Neural cell (in vitro differentiated cells): Measurements from ENCODE around the gene LRFN3. TPM values are rescaled to one million over a fixed set of nuclear protein-coding genes. Genes with fewer than 3 reads are reported as not detected.
"Not testable (repeated sequence)": the region's sequence is repeated elsewhere in the genome, so short reads cannot be mapped to it uniquely, and the experiment has no call there.

Experiments
- H2AFZ ChIP-seq: fragments of 200-600, 300-800 bp; sonication (generic), shearing (Covaris generic); 2 replicates; pipeline ENCODE4 v1.6.0; 2014; ENCODE audit warnings: low read depth, mild to moderate bottlenecking, antibody characterized with exemption, low read length, moderate library complexity
- H3F3A ChIP-seq: fragments of 200-600 bp; shearing (Covaris generic); 2 replicates; pipeline ENCODE4 v1.6.1; 2016; ENCODE audit warnings: mild to moderate bottlenecking, moderate library complexity, mixed read lengths, antibody characterized with exemption, low read length; ENCODE audit not compliant: insufficient read depth, poor library complexity, severe bottlenecking
- H3K27ac ChIP-seq: fragments of 200-600, 300-800 bp; sonication (generic), shearing (Covaris generic); 2 replicates; pipeline ENCODE4 v1.5.1; 2014; ENCODE audit warnings: mild to moderate bottlenecking, low read length, moderate library complexity
- H3K27me3 ChIP-seq: fragments of 300-800, 200-600 bp; sonication (generic), shearing (Covaris generic); 2 replicates; pipeline ENCODE4 v1.6.0; 2014; ENCODE audit warnings: mild to moderate bottlenecking, low read depth, low read length, moderate library complexity; ENCODE audit not compliant: insufficient read depth
- H3K36me3 ChIP-seq: fragments of 300-800, 200-600 bp; sonication (generic), shearing (Covaris generic); 2 replicates; pipeline ENCODE4 v1.5.1; 2014; ENCODE audit warnings: mild to moderate bottlenecking, antibody characterized with exemption, low read length, moderate library complexity; ENCODE audit not compliant: insufficient read depth
- H3K4me2 ChIP-seq: fragments of 300-800, 200-600 bp; sonication (generic), shearing (Covaris generic); 2 replicates; pipeline ENCODE4 v1.6.0; 2014; ENCODE audit warnings: mild to moderate bottlenecking, low read length
- H3K4me3 ChIP-seq: fragments of 300-800, 200-600 bp; sonication (generic), shearing (Covaris generic); 2 replicates; pipeline ENCODE4 v1.5.1; 2014; ENCODE audit warnings: mild to moderate bottlenecking, low read length, moderate library complexity
- H3K79me2 ChIP-seq: fragments of 200-600 bp; shearing (Covaris generic); replicated peaks from 2 replicates; pipeline ENCODE4 v1.6.0; 2014; ENCODE audit warnings: mild to moderate bottlenecking, low read length, moderate library complexity; ENCODE audit not compliant: insufficient read depth
- H3K9ac ChIP-seq: fragments of 300-800, 200-600 bp; sonication (generic), shearing (Covaris generic); 2 replicates; pipeline ENCODE4 v1.6.1; 2016; ENCODE audit warnings: mild to moderate bottlenecking, low read length, mixed read lengths
- H3K9me2 ChIP-seq: fragments of 200-600 bp; shearing (Covaris generic); 2 replicates; pipeline ENCODE4 v1.6.1; 2016; ENCODE audit warnings: mild to moderate bottlenecking, low read length, mixed read lengths; ENCODE audit not compliant: insufficient read depth
- H3K9me3 ChIP-seq: fragments of 200-600, 300-800 bp; sonication (generic), shearing (Covaris generic); 2 replicates; pipeline ENCODE4 v1.6.1; 2016; ENCODE audit warnings: mild to moderate bottlenecking, mixed run types, low read length, moderate library complexity, mixed read lengths
- H4K20me1 ChIP-seq: fragments of 200-600 bp; shearing (Covaris generic); 2 replicates; pipeline ENCODE4 v1.6.1; 2016; ENCODE audit warnings: mild to moderate bottlenecking, mixed run types; ENCODE audit not compliant: insufficient read depth
- CTCF ChIP-seq: fragments of 450-650 bp; IDR thresholded peaks from 2 replicates; pipeline ENCODE4 v1.5.1; 2014; ENCODE audit warnings: antibody characterized with exemption, mild to moderate bottlenecking, moderate library complexity; ENCODE audit not compliant: poor library complexity, severe bottlenecking
- EP300 ChIP-seq: fragments of 450-650 bp; conservative IDR thresholded peaks from 2 replicates; pipeline ENCODE4 v1.6.1; 2014; ENCODE audit warnings: antibody characterized with exemption, mild to moderate bottlenecking, moderate library complexity; ENCODE audit not compliant: poor library complexity, severe bottlenecking
- EZH2 ChIP-seq: fragments of 200-600, 300-800 bp; shearing (Covaris generic), sonication (generic); IDR thresholded peaks from 2 replicates; pipeline ENCODE4 v1.6.1; 2014; ENCODE audit warnings: antibody characterized with exemption, low read length, borderline replicate concordance, mild to moderate bottlenecking; ENCODE audit not compliant: insufficient read depth, poor library complexity, severe bottlenecking
- MXI1 ChIP-seq: fragments of 450-650 bp; conservative IDR thresholded peaks from 2 replicates; pipeline ENCODE4 v1.6.1; 2014; ENCODE audit warnings: antibody characterized with exemption, mild to moderate bottlenecking; ENCODE audit not compliant: poor library complexity, severe bottlenecking
- POLR2AphosphoS5 ChIP-seq: IDR thresholded peaks from 2 replicates; pipeline ENCODE4 v1.6.1; 2012
- RAD21 ChIP-seq: fragments of 450-650 bp; conservative IDR thresholded peaks from 2 replicates; pipeline ENCODE4 v1.6.1; 2014; ENCODE audit warnings: antibody characterized with exemption, mild to moderate bottlenecking, moderate library complexity
- REST ChIP-seq: IDR thresholded peaks from 2 replicates; pipeline ENCODE4 v1.6.1; 2012; ENCODE audit warnings: borderline replicate concordance
- SMC3 ChIP-seq: fragments of 450-650 bp; conservative IDR thresholded peaks from 2 replicates; pipeline ENCODE4 v1.6.1; 2014; ENCODE audit warnings: antibody characterized with exemption, mild to moderate bottlenecking, moderate library complexity; ENCODE audit not compliant: poor library complexity
- TAF1 ChIP-seq: IDR thresholded peaks from 2 replicates; pipeline ENCODE4 v1.6.1; 2012; ENCODE audit warnings: low read depth
- polyA plus RNA-seq: library from polyadenylated mRNA; depleted of rRNA; stranded (reverse); fragments of >200 nt; gene quantifications from 2 replicates; pipeline ENCODE4 v1.2.3, GENCODE V29; 2014

LRFN3 gene
- polyA plus RNA-seq, 1 donor from 2014 or later: 11.1 TPM

- TF ChIP-seq REST: no peak
These were observed 13.0 kb downstream of the LRFN3 start (continued) for GRCh38 chr19:35949131-35949530.

DNA sequence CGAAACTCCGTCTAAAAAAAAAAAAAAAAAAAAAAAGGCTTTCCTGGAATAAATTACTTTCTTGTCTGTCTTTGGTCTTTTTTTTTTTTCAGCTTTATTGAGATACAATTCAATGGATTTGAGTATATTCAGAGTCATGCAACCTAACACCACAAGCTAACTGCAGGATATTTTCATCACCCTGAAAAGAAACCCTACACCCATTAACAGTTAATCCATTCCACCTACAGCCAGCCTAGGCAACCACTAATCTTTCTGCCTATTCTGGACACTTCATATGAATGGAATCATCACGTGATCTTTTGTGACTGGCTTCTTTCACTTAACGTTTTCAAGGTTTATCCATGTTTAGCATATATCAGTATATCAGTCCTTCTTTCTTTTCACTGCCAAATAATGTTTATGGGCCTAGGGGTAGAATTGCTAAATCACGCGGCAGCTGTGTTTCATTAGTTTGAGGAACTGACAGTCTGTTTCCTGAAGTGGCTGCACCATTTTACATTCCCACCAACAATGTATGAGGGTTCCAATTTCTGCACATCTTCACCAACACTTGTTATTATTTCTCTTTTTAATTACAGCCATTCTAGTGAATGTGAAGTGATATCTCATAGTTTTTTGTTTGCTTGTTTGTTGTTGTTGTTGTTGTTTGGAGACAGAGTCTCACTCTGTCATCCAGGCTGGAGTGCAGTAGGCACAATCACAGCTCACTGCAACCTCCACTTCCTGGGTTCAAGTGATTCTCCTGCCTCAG lies 19.9 kb downstream of the LRFN3 start:
- Histone ChIP-seq H3K27ac (no peak overlapping the region), H3K36me3 (no peaks in the 10 kb centered on the region), H3K9me2 (no peaks in the 10 kb centered on the region), H3F3A (no peaks in the 10 kb centered on the region), H3K4me2 (no peak overlapping the region), H3K4me3 (no peak overlapping the region), H2AFZ (no peak overlapping the region), H3K9ac (no peak overlapping the region), H4K20me1 (no peaks in the 10 kb centered on the region), H3K9me3 (no peaks in the 10 kb centered on the region), H3K27me3 (peaks cover 32% of the 10 kb centered on the region), H3K79me2 (no peaks in the 10 kb centered on the region)
- no peak for TF ChIP-seq SMC3
- TF ChIP-seq RAD21: no peak
- TF ChIP-seq CTCF: no peak
- no peak for TF ChIP-seq EZH2
- TF ChIP-seq TAF1: no peak
- TF ChIP-seq EP300: no peak
- no peak for TF ChIP-seq POLR2AphosphoS5
- no peak for TF ChIP-seq REST
- no peak for TF ChIP-seq MXI1

- not testable (repeated sequence) for H3F3A ChIP-seq, H3K27ac ChIP-seq, H4K20me1 ChIP-seq, H3K9me2 ChIP-seq, H3K36me3 ChIP-seq, H3K4me3 ChIP-seq, H3K9me3 ChIP-seq, H3K79me2 ChIP-seq, H3K9ac ChIP-seq, H3K4me2 ChIP-seq, H2AFZ ChIP-seq
- H3K27me3 ChIP-seq: peaks cover 32% of the 10 kb centered on the region
These were observed 21.2 kb downstream of the LRFN3 start for GRCh38 chr19:35957411-35957810.
